Peyer's patch (tissue), 4 donors: ENCODE results near the gene HDAC4.

Source experiments
- CTCF ChIP-seq, 6 experiments: fragments of 450-650 bp in 4 of 6; fragments of 200-600 bp in 2 of 6; sonication (generic) in 1 of 6; IDR thresholded peaks; one replicate each; pipeline ENCODE4 v1.5.1; 2017 to 2019; ENCODE audit warnings: antibody characterized with exemption in 6 of 6, mild to moderate bottlenecking in 3 of 6, moderate library complexity in 1 of 6
- POLR2A ChIP-seq, 2 donors: fragments of 450-650 bp; IDR thresholded peaks; one replicate each; pipeline ENCODE4 v1.5.1; 2017; ENCODE audit warnings: antibody characterized with exemption in 2 of 2, mild to moderate bottlenecking in 2 of 2, moderate library complexity in 2 of 2

GRCh38 chr2:239194731-239195317, 206.0 kb downstream of the HDAC4 start:
- no peak for TF ChIP-seq POLR2A (IDR thresholded peaks at IDR 0.05)
- TF ChIP-seq CTCF (IDR thresholded peaks at IDR 0.05), result no peak
